HEK293 (cell line): Measurements from ENCODE around the gene DNM1.

ENCODE experiments used
- CTCF ChIA-PET: fragments of 350-600 bp; formaldehyde crosslinking; extraction: SDS; loops from one replicate; lab custom pipeline; 2021; ENCODE audit warnings: antibody characterized with exemption; lab: Yijun Ruan, JAX
- POLR2A ChIA-PET: fragments of 300-600 bp; formaldehyde crosslinking; extraction: SDS; loops from one replicate; lab custom pipeline; 2020; ENCODE audit warnings: antibody characterized with exemption, inconsistent platforms; lab: Yijun Ruan, JAX
- H3K27ac ChIP-seq: fragments of 200-500 bp; sonication (Bioruptor generic); 2 replicates; pipeline ENCODE4 v1.5.1; 2014; ENCODE audit warnings: low read depth, low read length, control low read depth, inconsistent platforms; ENCODE audit errors: extremely low read depth
- H3K36me3 ChIP-seq, 2 experiments: fragments of 200-500 bp in 1 of 2; sonication (Bioruptor generic) in 1 of 2; 1 replicate in 1 of 2; 2 replicates in 1 of 2; pipeline ENCODE4 v1.5.1; 2014 to 2017; ENCODE audit warnings: inconsistent platforms in 2 of 2, low read length in 2 of 2; ENCODE audit not compliant: control insufficient read depth in 2 of 2, insufficient read depth in 1 of 2
- H3K4me1 ChIP-seq: fragments of 200-500 bp; sonication (Bioruptor generic); 2 replicates; pipeline ENCODE4 v1.5.1; 2014; ENCODE audit warnings: mild to moderate bottlenecking, low read length, inconsistent platforms; ENCODE audit not compliant: control insufficient read depth, insufficient read depth
- H3K4me3 ChIP-seq: 2 replicates; pipeline ENCODE4 v1.5.1; 2011; ENCODE audit warnings: low read depth, mild to moderate bottlenecking, control low read depth, low read length, moderate library complexity
- H3K9me3 ChIP-seq: fragments of 200-500 bp; sonication (Bioruptor generic); 2 replicates; pipeline ENCODE4 v1.5.1; 2014; ENCODE audit warnings: low read depth, low read length, inconsistent platforms; ENCODE audit not compliant: control insufficient read depth, insufficient read depth
- ELK4 ChIP-seq: IDR thresholded peaks from 2 replicates; pipeline ENCODE4 v1.6.1; 2011; ENCODE audit warnings: mild to moderate bottlenecking, low read depth, low read length, borderline replicate concordance
- GLIS1 ChIP-seq: fragments of 450-650 bp; formaldehyde crosslinking; IDR thresholded peaks from 2 replicates; pipeline ENCODE4 v1.5.1; 2016; ENCODE audit warnings: missing biosample characterization, missing genetic modification characterization
- GLIS2 ChIP-seq: fragments of 450-650 bp; formaldehyde crosslinking; IDR thresholded peaks from 2 replicates; pipeline ENCODE4 v1.5.1; 2016; ENCODE audit warnings: missing biosample characterization, missing genetic modification characterization
- KLF8 ChIP-seq: fragments of 450-650 bp; formaldehyde crosslinking; IDR thresholded peaks from 2 replicates; pipeline ENCODE4 v1.5.1; 2016; ENCODE audit warnings: missing biosample characterization, missing genetic modification characterization
- MEIS1 ChIP-seq: sonication (generic); formaldehyde crosslinking; IDR thresholded peaks from 2 replicates; pipeline ENCODE4 v1.8.1; 2022; ENCODE audit warnings: missing genetic modification reagents, mild to moderate bottlenecking, borderline replicate concordance
- PRDM1 ChIP-seq: fragments of 450-650 bp; formaldehyde crosslinking; IDR thresholded peaks from 2 replicates; pipeline ENCODE4; 2016; ENCODE audit warnings: missing biosample characterization, missing genetic modification characterization
- PRDM6 ChIP-seq: fragments of 450-650 bp; formaldehyde crosslinking; IDR thresholded peaks from 2 replicates; pipeline ENCODE4 v1.5.1; 2017; ENCODE audit warnings: missing biosample characterization, missing genetic modification characterization
- ZBTB6 ChIP-seq: fragments of 450-650 bp; formaldehyde crosslinking; IDR thresholded peaks from 2 replicates; pipeline ENCODE4 v1.5.1; 2017; ENCODE audit warnings: missing biosample characterization, missing genetic modification characterization
- ZFP41 ChIP-seq: fragments of 450-650 bp; formaldehyde crosslinking; IDR thresholded peaks from 2 replicates; pipeline ENCODE4 v1.5.1; 2016; ENCODE audit warnings: missing biosample characterization, missing genetic modification characterization, borderline replicate concordance
- ZNF133 ChIP-seq: fragments of 450-650 bp; formaldehyde crosslinking; IDR thresholded peaks from 2 replicates; pipeline ENCODE4 v1.5.1; 2016; ENCODE audit warnings: missing biosample characterization, missing genetic modification characterization
- ZNF174 ChIP-seq: fragments of 450-650 bp; formaldehyde crosslinking; IDR thresholded peaks from 2 replicates; pipeline ENCODE4 v1.5.0; 2017; ENCODE audit warnings: missing biosample characterization, mild to moderate bottlenecking, missing genetic modification characterization
- ZNF223 ChIP-seq: fragments of 450-650 bp; formaldehyde crosslinking; IDR thresholded peaks from 2 replicates; pipeline ENCODE4 v1.5.1; 2016; ENCODE audit warnings: missing biosample characterization, missing genetic modification characterization
- ZNF473 ChIP-seq: fragments of 450-650 bp; formaldehyde crosslinking; IDR thresholded peaks from 2 replicates; pipeline ENCODE4 v1.5.1; 2017; ENCODE audit warnings: missing biosample characterization, missing genetic modification characterization
- ZNF571 ChIP-seq: fragments of 450-650 bp; formaldehyde crosslinking; IDR thresholded peaks from 2 replicates; pipeline ENCODE4 v1.5.0; 2017; ENCODE audit warnings: missing biosample characterization, missing genetic modification characterization
- ZNF639 ChIP-seq: fragments of 450-650 bp; formaldehyde crosslinking; IDR thresholded peaks from 2 replicates; pipeline ENCODE4 v1.5.1; 2016; ENCODE audit warnings: missing biosample characterization, missing genetic modification characterization
- ZNF654 ChIP-seq: fragments of 450-650 bp; formaldehyde crosslinking; IDR thresholded peaks from 2 replicates; pipeline ENCODE4 v1.5.1; 2016; ENCODE audit warnings: low read depth, missing biosample characterization, missing genetic modification characterization
- ZNF664 ChIP-seq: fragments of 450-650 bp; formaldehyde crosslinking; IDR thresholded peaks from 2 replicates; pipeline ENCODE4 v1.5.1; 2016; ENCODE audit warnings: missing biosample characterization, missing genetic modification characterization
- ZNF707 ChIP-seq: fragments of 450-650 bp; formaldehyde crosslinking; IDR thresholded peaks from 2 replicates; pipeline ENCODE4 v1.5.1; 2016; ENCODE audit warnings: missing biosample characterization, missing genetic modification characterization
- ZNF76 ChIP-seq: fragments of 450-650 bp; formaldehyde crosslinking; IDR thresholded peaks from 2 replicates; pipeline ENCODE4; 2016; ENCODE audit warnings: low read depth, missing biosample characterization, missing genetic modification characterization, borderline replicate concordance
- ZNF768 ChIP-seq: fragments of 450-650 bp; formaldehyde crosslinking; IDR thresholded peaks from 2 replicates; pipeline ENCODE4 v1.5.1; 2018; ENCODE audit warnings: missing biosample characterization, mild to moderate bottlenecking, missing genetic modification characterization
- ZNF791 ChIP-seq: fragments of 450-650 bp; formaldehyde crosslinking; IDR thresholded peaks from 2 replicates; pipeline ENCODE4 v1.5.1; 2016; ENCODE audit warnings: missing biosample characterization, missing genetic modification characterization
- ZNF792 ChIP-seq: fragments of 450-650 bp; formaldehyde crosslinking; IDR thresholded peaks from 2 replicates; pipeline ENCODE4 v1.5.1; 2016; ENCODE audit warnings: missing biosample characterization, missing genetic modification characterization

Gene DNM1

GRCh38 chr9:128215491-128216409 is 12.6 kb downstream of the DNM1 start (continued):
- TF ChIP-seq GLIS2 (peak; percentile 32; the same call in 1 of the 2 replicates), ZNF768 (tag by site-specific recombination) (peak; percentile 83; the same call in 1 of the 2 replicates), PRDM1 (tag by site-specific recombination) (no peak), KLF8 (tag by site-specific recombination) (no peak), MEIS1 (CRISPR knock-in tag) (no peak), GLIS1 (tag by site-specific recombination) (0 out of 2 replicates have a peak, but pooled peaks have one; percentile 17)
- TF ChIP-seq, all 188 proteins: peak for 4

GRCh38 chr9:128216781-128217553 is 13.8 kb downstream of the DNM1 start:
- TF ChIP-seq ZNF792 = no peak
- no peak for TF ChIP-seq ZNF639 (tag by site-specific recombination)
- TF ChIP-seq ELK4 = no peak
- TF ChIP-seq ZNF571 (tag by site-specific recombination) = no peak
- no peak for TF ChIP-seq ZNF791
- no peak for TF ChIP-seq ZNF664 (tag by site-specific recombination)
- TF ChIP-seq ZFP41 (tag by site-specific recombination) = no peak
- no peak for TF ChIP-seq ZNF654
- no peak for TF ChIP-seq ZBTB6
- TF ChIP-seq ZNF707 = no peak
- no peak for TF ChIP-seq ZNF76 (tag by site-specific recombination)
- TF ChIP-seq ZNF223 = no peak
- no peak for TF ChIP-seq ZNF133 (tag by site-specific recombination)
- no peak for TF ChIP-seq ZNF473
- no peak for TF ChIP-seq ZNF174 (tag by site-specific recombination)
- no peak for TF ChIP-seq PRDM6
- TF ChIP-seq, all 188 proteins: peak for 0
- Histone ChIP-seq H3K9me3 (no peaks in the 10 kb centered on the region), H3K27ac (no peak overlapping the region), H3K4me1 (no peaks in the 10 kb centered on the region), H3K36me3 (peaks cover 0 to 20% of the 10 kb centered on the region in 2 experiments; a peak in 1 of 3 replicates), H3K4me3 (no peak overlapping the region)
- ChIA-PET POLR2A (interaction anchor here (1.0 kb wide), 1 partner anchor 25 kb away, joined by 4 read pairs; no protein-coding TSS in a partner anchor), CTCF (no interaction called here)
